Smooth muscle cell (in vitro differentiated cells): ENCODE results near the gene IMMP1L. TPM values are rescaled to one million over a fixed set of nuclear protein-coding genes. Genes with fewer than 3 reads are reported as not detected.

ENCODE experiments used
- DNase-seq: peaks from one replicate; lab custom pipeline; 2025; ENCODE audit not compliant: unreplicated experiment; lab: John Stamatoyannopoulos, UW
- H2AFZ ChIP-seq: fragments of 200-600 bp; sonication (generic); 2 replicates; pipeline ENCODE4 v1.6.0; 2016; ENCODE audit warnings: antibody characterized with exemption, low read depth, mild to moderate bottlenecking
- H3F3A ChIP-seq: fragments of 200-600 bp; sonication (generic); 2 replicates; pipeline ENCODE4 v1.6.0; 2017; ENCODE audit warnings: antibody characterized with exemption, low read depth
- H3K27ac ChIP-seq: fragments of 200-600 bp; sonication (generic); 2 replicates; pipeline ENCODE4 v1.5.1; 2016; ENCODE audit warnings: low read depth, mild to moderate bottlenecking
- H3K27me3 ChIP-seq: fragments of 200-600 bp; sonication (generic); 2 replicates; pipeline ENCODE4 v1.6.1; 2016; ENCODE audit warnings: low read depth, mild to moderate bottlenecking
- H3K36me3 ChIP-seq: fragments of 200-600 bp; sonication (generic); 2 replicates; pipeline ENCODE4 v1.5.1; 2016; ENCODE audit warnings: low read depth
- H3K4me1 ChIP-seq: fragments of 200-600 bp; sonication (generic); 2 replicates; pipeline ENCODE4 v1.5.1; 2016; ENCODE audit warnings: low read depth
- H3K4me2 ChIP-seq: fragments of 200-600 bp; sonication (generic); 2 replicates; pipeline ENCODE4 v1.6.0; 2016; ENCODE audit warnings: mild to moderate bottlenecking
- H3K4me3 ChIP-seq: fragments of 200-600 bp; sonication (generic); 2 replicates; pipeline ENCODE4 v1.5.1; 2016; ENCODE audit warnings: mild to moderate bottlenecking
- H3K79me2 ChIP-seq: fragments of 200-600 bp; sonication (generic); 2 replicates; pipeline ENCODE4 v1.6.0; 2016; ENCODE audit warnings: low read depth, mild to moderate bottlenecking
- H3K9ac ChIP-seq: fragments of 200-600 bp; sonication (generic); 2 replicates; pipeline ENCODE4 v1.6.0; 2016; ENCODE audit warnings: low read depth
- H3K9me3 ChIP-seq: fragments of 200-600 bp; sonication (generic); replicated peaks from 2 replicates; pipeline ENCODE4 v1.5.1; 2016; ENCODE audit warnings: low read depth
- H4K20me1 ChIP-seq: fragments of 200-600 bp; sonication (generic); 2 replicates; pipeline ENCODE4 v1.6.0; 2016; ENCODE audit warnings: low read depth
- WGBS: methylation state at CpG from one replicate; pipeline ENCODE4 v1.1.7; 2016; ENCODE audit warnings: low lambda C conversion rate; 5-methylcytosine and 5-hydroxymethylcytosine counted together
- polyA plus RNA-seq: library from polyadenylated mRNA; unstranded; fragments of >200 nt; fragmentation: Nextera tagmentation; extraction: Ambion mirVana; gene quantifications from 2 replicates; pipeline ENCODE4 v1.2.1, GENCODE V29; 2016
- total RNA-seq: library from RNA; depleted of rRNA; stranded (reverse); fragments of >200 nt; gene quantifications from 2 replicates; pipeline ENCODE4 v1.2.3, GENCODE V29; 2014
- TF ChIP-seq, protein P1 (sequence below): fragments of 200-600 bp; sonication (generic); IDR thresholded peaks from 2 replicates; pipeline ENCODE4 v1.5.1; 2017; ENCODE audit warnings: borderline replicate concordance, mild to moderate bottlenecking, antibody characterized with exemption; ENCODE audit not compliant: insufficient read depth, poor library complexity, severe bottlenecking

Gene IMMP1L
- total and polyA plus RNA-seq, 2 experiments from 2014 or later = 11.8 to 32.2 TPM

DNA sequence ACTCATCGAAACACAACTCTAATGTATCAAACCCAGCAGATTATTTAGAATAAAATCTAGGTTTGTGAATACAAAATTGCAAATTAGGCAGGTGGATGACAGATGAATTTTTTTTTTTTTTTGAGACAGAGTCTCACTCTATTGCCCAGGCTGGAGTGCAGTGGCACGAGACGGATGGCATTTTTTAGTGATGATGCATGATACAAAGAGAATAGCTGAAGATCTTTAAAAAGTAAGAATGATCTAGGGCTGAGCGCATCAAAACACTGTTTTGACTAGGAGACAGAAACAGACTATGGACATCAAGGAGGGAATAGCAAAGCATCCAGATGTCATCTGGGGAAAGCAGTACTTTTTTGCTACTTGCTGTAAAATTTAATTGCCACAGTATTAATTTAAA lies 63.8 kb downstream of the IMMP1L start:
- Histone ChIP-seq H3K79me2 (no peaks in the 10 kb centered on the region), H3K9ac (no peak overlapping the region)
- 83% methylated on average over 4 of the region's 4 CpGs for WGBS

DNA sequence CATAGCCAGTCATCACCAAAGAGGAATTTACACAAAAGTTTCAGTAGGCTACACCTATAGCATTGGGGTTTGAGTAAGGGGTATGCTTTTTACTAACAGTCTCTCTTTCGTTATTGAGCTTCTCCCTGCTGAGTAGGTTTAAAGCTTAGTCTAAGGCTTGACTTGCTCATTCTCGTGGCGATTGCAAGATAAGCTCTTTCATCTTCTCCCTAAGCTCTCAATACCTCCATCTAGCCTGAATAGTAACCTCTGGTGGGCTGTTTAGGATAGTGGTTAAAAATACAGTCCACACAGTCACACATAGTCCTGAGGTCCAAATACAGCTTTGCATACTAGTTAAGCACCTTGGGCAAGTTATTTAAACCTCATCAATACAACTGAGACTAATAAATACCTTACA lies 65.6 kb downstream of the IMMP1L start:
- Histone ChIP-seq H4K20me1 (no peaks in the 10 kb centered on the region), H3K36me3 (no peaks in the 10 kb centered on the region), H3K27ac (no peak overlapping the region), H3K4me3 (no peak overlapping the region), H3K4me2 (no peak overlapping the region), H3K79me2 (no peaks in the 10 kb centered on the region), H3K9me3 (no peaks in the 10 kb centered on the region), H3K27me3 (no peaks in the 10 kb centered on the region), H2AFZ (no peak overlapping the region), H3K4me1 (peaks cover 33% of the 10 kb centered on the region), H3F3A (no peaks in the 10 kb centered on the region), H3K9ac (no peak overlapping the region)
- no peak for DNase-seq
- 69% methylated on average over 3 of the region's 3 CpGs for WGBS
- TF ChIP-seq, protein P1, sequence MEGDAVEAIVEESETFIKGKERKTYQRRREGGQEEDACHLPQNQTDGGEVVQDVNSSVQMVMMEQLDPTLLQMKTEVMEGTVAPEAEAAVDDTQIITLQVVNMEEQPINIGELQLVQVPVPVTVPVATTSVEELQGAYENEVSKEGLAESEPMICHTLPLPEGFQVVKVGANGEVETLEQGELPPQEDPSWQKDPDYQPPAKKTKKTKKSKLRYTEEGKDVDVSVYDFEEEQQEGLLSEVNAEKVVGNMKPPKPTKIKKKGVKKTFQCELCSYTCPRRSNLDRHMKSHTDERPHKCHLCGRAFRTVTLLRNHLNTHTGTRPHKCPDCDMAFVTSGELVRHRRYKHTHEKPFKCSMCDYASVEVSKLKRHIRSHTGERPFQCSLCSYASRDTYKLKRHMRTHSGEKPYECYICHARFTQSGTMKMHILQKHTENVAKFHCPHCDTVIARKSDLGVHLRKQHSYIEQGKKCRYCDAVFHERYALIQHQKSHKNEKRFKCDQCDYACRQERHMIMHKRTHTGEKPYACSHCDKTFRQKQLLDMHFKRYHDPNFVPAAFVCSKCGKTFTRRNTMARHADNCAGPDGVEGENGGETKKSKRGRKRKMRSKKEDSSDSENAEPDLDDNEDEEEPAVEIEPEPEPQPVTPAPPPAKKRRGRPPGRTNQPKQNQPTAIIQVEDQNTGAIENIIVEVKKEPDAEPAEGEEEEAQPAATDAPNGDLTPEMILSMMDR = no peak

More for the DNA sequence above, 63.8 kb downstream of the IMMP1L start:
- Histone ChIP-seq H3F3A (no peaks in the 10 kb centered on the region), H2AFZ (no peak overlapping the region), H3K36me3 (no peaks in the 10 kb centered on the region), H3K4me2 (no peak overlapping the region), H3K9me3 (no peaks in the 10 kb centered on the region), H3K4me3 (no peak overlapping the region), H3K27ac (no peak overlapping the region), H3K4me1 (peaks cover 33% of the 10 kb centered on the region), H3K27me3 (no peaks in the 10 kb centered on the region), H4K20me1 (no peaks in the 10 kb centered on the region)
- DNase-seq = no peak
- TF ChIP-seq, protein P1 = no peak

DNA sequence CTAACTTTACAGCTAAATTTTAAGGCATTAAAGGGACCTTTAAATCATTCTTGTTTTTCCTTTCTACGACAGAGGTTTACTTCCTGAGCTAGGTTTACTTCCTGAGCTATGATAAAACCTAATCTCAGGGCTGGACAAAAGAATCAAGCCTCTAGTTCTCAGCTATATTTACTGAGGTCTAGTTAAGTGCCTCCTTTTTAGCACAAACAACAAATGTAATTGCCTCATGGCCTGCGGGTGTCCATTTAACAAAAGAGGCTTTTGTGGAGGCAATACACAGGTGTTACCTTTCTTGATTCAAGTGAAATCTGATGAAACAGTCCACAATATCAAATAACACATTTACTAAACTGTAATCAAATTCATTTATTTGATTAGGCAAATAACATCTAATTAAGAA lies 67.3 kb downstream of the IMMP1L start:
- H2AFZ ChIP-seq = no peak overlapping the region
- H3K79me2 ChIP-seq = no peaks in the 10 kb centered on the region
- no peak overlapping the region for H3K27ac ChIP-seq
- WGBS = 92% methylated on average over 2 of the region's 2 CpGs
- no peaks in the 10 kb centered on the region for H3K36me3 ChIP-seq
- no peak for DNase-seq
- H4K20me1 ChIP-seq = no peaks in the 10 kb centered on the region
- TF ChIP-seq, protein P1 = no peak
- H3K27me3 ChIP-seq = no peaks in the 10 kb centered on the region
- H3K9ac ChIP-seq = no peak overlapping the region
- no peaks in the 10 kb centered on the region for H3F3A ChIP-seq
- H3K9me3 ChIP-seq = no peaks in the 10 kb centered on the region
- peaks cover 33% of the 10 kb centered on the region for H3K4me1 ChIP-seq
- H3K4me2 ChIP-seq = no peak overlapping the region
- H3K4me3 ChIP-seq = no peak overlapping the region

GRCh38 chr11:31441296-31441695 lies 68.1 kb downstream of the IMMP1L start:
- DNase-seq = no peak
- Histone ChIP-seq H3K4me1 (peaks cover 33% of the 10 kb centered on the region), H4K20me1 (no peaks in the 10 kb centered on the region), H3K27me3 (no peaks in the 10 kb centered on the region), H3K79me2 (no peaks in the 10 kb centered on the region), H3K9ac (no peak overlapping the region), H3K4me3 (no peak overlapping the region), H2AFZ (no peak overlapping the region), H3K36me3 (no peaks in the 10 kb centered on the region), H3K27ac (no peak overlapping the region), H3K9me3 (no peaks in the 10 kb centered on the region), H3K4me2 (no peak overlapping the region), H3F3A (no peaks in the 10 kb centered on the region)
- TF ChIP-seq, protein P1 = no peak
